ENCODE results near the gene HDAC5.
"Not testable (repeated sequence)": the region's sequence is repeated elsewhere in the genome, so short reads cannot be mapped to it uniquely, and the experiment has no call there.

Gene HDAC5

DNA sequence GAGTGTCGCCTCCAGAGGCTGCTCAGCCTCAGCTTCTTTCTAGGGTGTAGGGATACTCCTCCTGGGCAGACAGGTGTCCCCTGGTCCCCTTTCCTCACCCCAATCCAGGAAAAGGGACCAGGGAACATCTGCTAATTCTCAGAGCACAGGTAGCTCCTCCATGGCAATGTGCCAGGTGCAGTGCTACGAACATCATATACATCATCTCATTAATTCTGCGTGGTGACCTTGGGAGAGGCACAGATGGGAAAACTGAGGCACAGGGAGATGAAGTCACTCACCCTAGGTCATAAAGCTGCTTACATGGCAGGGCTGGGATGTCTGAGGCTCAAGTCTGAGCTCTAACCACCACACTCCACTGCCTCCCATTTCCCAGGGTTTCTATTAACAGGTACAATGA lies 11.7 kb downstream of the HDAC5 start:
- DNase-seq (ENCODE audit: low read depth), result no peak

DNA sequence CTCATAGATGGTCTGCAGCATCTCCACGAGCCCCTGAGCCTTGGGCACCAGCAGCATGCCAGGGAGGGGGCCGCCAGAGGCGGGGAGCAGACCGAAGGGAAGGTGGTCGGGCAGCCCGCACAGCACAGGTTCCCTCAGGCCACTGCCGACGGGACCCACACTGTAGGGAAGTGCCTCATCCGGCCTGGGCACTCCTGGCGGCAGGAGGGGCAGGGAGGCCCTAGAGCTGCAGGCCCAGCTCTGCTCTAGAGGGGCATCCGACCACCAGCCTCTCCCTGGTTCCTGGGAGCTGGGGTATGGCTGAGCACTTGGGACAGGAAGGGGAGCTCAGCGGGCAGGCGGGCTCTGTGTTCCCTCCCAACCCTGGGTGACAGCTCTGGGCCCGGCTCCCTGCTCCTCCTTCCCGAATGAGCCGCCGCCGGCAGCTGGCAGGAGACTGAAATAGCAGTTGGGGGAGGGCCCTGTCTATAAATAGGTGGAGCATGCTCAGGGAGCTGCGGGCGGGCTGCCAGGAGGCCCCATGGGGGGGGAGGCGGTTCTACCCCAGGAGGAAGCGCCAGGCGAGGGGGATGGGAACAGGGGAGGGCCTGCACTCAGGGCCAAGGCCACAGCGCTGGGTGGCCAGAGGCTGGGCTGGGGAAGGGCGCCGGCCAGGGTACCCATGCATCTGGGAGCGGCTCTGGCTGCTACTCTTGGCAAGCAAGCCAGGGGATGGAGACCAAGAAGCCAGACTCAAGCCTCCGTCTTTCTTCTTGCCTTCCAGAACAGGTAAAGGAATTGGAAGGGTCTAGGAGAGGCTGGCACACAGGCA lies 12.4 kb downstream of the HDAC5 start:
- DNase-seq (ENCODE audit: low read depth), result peak; percentile 85

DNA sequence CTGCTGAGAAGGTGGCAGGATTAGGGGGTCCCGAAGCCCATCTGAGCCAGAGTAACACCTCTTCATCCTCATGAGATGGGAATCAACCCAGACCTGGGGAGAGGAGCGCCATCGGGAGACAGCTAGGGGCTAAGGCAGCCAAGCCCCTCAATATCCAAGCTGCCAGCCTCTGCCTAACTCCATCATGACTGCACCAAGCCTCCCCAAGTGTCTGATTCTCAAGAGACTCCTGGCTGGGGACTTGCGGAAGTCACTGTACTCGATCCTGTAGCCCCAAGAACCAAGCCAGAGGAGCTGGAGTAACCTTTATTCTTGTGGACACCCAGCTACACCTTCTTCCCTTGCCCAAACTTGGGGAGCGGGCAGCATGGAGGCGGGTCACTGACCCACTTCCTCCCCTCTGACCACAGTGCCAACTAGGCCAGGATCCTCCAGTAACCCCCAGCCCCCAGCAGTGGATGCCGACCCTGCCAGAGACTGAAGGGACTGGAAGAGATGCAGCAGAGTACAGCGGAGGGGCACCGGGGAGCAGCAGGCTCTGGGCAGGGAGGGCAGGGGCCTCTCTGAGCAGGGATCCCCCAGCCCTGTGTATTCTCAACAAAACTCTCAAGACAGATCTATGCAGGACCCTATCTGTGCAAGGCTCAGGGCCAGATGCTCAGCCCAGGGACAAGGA lies 13.3 kb downstream of the HDAC5 start:
- no peak for DNase-seq (ENCODE audit: low read depth)

DNA sequence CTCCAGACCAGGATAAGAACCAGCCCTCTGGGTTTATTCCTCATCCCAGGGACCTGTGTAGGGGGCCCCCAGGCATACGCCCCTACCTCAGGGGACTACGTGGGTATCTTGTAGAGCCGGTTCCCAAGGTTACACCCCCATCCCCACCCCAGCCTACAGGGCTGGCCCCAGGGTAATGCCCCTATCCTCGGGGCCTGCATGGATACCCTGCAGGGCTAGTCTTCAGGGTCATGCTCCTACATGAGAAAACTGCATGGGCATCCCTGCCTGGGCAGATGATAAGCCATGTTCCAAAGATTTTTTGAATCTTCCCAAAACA lies 14.2 kb downstream of the HDAC5 start:
- no peak for DNase-seq (ENCODE audit: low read depth)

DNA sequence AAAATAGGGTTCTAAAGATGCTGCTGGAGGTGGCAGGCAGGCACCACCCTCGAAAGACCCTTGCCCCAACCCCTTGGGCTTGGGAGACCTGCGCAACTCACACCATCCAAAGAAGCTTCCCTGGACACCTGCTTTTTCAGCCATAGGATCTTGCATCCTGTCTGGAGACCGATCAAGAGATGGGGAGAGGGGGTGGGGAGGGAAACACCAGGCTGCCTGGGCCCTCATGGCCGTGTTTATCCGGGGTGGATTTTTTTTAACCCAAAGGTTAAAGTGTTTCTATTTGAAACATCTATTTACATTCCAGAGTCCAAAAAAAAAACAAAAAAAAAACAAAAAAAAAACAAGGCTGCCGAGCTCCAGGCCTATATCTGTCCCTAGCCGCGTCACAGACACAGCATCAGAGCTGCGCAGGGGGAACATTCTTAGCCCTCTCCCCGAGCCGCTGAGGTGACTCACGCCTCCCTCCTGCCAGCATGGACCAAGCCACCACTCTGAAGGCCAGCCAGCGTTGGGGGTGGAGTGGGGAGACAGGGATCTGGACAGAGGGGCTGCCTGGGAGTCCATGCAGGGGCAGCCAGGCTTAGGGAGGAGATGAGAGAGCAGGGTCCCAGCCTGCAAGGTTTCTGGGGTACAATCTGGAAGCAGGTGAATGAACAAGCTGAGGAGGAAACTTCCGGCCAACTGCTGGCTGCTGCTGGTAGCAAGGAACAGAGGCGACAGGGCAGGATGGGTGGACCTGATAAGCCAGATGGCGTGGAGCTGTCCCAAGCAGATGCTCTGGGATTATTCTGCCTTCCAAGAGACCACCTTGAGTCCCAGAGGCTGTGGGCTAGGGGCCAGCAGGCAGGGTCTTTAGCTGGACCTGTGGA lies 14.8 kb downstream of the HDAC5 start:
- peak; percentile 96 for DNase-seq (ENCODE audit: low read depth)

DNA sequence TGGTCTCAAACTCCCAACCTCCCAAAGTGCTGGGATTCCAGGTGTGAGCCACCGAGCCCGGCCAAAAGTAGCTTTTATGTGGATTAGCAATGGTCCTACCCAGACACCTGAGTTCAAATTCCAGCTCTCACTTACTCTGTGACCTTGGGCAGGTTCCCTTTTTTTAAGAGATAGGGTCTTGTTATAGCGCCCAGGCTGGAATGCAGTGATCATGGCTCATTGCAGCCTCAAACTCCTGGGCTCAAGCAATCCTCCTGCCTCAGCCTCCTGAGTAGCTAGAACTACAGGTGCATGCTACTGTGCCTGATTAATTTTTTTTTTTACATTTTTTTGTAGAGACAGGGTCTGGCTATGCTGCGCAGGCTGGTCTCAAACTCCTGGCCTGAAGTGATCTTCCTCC lies 16.6 kb downstream of the HDAC5 start:
- no peak for DNase-seq (ENCODE audit: low read depth)

DNA sequence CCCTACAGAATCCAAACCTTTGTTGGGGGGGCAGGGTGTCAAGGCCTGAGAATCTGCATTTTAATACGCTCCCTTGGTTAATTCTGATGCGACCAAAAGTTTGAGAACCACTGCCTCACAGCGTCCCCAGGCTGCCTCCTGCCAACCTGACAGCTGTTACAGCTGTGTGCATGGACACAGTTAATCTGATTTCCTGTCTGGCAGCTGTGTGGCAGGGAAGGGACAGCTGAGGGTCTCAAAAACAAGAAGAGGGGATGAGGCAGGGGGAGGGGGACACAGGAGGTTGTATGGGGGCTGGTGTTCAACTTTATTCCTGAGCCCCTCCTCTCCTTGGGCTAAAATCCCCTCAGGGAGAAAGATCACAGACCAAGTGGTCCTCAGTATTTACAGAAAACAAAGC lies 17.5 kb downstream of the HDAC5 start:
- no peak for DNase-seq (ENCODE audit: low read depth)

DNA sequence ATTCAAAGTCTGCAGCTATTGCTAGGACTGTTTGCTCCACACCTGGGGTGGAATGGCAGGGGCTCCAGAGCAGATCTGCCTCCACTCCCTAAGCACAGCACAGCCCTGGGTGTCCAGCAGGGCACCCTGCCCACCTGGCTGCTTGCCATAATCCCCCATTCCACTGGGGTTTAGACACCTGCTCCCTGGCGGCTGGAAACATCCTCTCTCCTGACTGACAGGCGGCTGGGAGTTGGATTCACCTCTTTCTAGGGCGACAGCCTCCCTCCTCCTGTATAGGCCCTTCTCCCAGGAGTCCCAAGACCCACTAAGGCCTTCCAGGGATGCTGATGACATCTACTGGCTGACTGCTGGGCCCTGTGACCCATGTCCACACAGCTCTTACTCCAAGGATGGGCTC lies 18.0 kb downstream of the HDAC5 start:
- no peak for DNase-seq (ENCODE audit: low read depth)

DNA sequence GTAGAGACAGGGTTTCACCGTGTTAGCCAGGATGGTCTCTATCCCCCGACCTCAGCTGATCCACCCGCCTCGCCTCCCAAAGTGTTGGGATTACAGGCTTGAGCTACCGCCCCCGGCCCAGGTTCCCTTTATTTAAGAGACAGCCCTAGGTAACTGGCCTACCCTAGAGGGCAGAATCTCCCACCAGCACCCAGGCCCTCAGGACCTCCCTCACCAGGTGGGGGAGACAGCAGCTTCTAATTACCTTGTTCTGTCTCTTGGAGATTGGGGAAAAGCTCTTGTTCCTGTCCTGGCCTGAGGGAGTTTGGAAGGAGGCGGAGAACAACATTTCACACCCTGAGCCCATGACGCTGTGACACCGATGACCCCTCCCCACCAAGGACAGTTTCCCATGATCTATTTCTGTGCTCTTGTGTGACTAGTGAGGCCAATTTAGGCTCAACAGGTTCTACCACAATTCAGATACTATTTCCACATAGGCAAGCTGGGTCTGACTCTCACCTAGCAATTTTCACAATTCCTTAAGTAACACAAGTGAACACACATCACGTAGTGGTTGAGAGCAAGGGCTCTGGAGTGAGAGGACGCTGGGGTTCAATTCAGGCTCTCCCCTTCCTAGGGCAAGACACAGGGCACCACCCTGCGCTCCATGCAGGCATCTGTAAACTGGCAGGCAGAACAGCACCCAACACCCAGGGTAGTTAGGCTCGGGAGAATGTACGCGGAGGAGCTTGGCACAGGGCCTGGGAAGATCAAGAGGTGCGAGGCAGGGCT lies 20.4 kb downstream of the HDAC5 start:
- no peak for DNase-seq (ENCODE audit: low read depth)

DNA sequence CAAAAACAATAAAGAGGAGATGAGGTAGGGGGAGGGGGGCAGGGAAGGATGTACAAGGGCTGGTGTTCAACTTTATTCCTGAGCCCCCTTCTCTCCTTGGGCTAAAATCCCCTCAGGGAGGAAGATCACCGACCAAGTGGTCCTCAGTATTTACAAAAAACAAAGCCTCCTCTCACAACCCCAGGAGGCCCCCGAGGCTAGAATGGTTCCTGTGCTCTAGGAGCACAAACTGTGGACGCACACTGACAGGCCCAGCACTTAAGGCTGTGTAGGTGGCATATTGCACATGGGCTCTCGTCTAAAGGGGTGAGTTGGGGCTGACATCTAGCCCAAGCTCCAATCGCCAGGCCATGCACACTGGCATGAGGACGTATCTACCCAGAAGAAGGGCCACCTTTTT lies 21.6 kb downstream of the HDAC5 start:
- not testable (repeated sequence) for DNase-seq (ENCODE audit: low read depth)

DNA sequence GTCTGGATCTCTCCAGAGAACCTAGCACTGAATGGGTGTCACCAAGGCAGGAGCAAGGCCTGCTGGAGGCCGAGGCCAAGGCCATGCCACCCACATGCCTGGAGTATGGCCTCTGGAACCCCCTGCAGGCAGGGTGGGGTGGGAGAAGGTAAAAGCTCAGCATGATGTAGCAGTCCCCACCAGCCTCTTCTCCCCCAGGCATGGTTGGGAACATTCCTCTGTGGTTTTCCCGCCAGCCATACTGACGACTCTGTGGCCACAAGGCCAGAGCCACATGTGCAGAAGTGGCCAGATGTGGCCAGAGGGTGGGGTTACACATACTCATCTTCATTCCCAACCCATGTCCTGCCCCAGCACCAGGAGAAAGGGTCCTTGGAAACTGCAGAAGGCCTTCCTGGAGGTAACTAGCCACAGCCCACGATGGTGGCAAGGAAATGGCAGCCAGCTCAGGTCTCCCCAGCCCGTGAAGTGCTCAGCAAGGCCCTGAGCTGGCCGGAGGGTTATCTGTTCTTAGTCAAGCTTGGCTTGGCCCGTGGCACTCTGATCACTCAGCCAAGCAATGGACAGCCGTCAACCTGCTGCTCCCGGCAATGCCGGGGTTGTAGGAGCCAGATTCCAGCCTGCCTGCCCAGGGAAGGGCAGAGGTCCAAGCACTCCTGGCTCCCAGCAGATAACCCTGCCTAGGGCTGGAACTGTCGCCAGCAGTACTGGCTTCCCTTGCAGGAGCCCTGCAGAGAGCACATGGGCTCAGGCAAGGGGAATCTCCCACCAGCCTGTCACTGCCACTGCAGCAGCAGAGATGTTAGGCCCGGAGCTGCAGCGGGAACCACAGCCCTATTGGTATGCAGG lies 26.1 kb downstream of the HDAC5 start:
- DNase-seq (ENCODE audit: low read depth), result peak; percentile 82

DNA sequence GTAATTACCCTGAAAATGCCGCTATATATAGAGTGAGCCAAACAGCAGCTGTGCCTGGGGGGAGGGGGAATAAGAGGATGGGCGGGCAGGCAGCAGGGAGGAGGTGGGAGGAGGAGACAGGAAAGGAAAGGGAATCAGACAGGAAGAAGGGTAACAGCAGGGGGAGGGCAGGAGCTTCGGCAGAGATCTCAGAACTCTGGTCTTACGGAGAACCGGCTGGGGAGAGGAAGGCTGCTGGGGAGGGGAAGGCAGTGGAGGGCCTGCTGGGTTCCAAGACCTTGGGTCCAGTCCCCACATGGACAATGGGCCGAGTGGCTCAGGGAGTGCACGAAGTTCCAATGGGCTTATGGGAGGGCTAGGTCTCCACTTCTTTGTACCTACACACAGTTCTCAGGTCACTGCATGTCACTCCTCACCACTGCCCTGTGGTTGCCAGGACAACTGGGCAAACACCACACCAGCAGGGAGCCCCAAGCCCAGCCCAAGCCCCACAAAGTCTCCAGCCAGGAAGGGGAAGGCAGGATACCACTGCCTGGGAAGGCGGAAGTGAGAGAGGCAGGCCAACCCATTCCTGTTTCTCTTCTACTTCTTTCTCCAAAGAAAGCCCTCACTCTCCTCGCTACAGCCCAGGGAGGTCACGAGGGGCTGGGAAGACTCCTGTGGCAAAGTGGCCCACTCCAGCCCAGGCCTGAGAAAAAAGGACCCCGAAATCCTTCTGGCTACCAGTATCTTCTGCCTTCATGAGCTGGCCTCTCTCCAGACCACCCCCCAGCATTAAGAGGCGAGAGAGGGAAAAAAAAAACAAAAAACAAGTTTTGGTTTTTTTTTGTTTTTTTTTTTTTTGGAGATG lies 27.6 kb downstream of the HDAC5 start:
- DNase-seq (ENCODE audit: low read depth), result peak; percentile 94

DNA sequence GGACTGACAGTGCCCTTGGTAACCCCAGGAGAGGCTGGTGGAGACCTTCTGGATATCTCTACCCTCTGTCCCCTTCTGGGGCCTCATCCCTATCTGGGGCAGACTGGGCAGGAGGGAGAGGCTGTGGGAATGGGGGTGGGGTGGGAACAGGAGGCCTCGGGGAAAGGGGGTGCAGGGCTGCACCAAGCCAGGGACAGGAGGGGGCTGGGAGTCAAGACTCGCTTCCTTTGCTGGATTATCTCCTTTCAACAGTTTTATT lies 28.1 kb downstream of the HDAC5 start:
- no peak for DNase-seq (ENCODE audit: low read depth)

DNA sequence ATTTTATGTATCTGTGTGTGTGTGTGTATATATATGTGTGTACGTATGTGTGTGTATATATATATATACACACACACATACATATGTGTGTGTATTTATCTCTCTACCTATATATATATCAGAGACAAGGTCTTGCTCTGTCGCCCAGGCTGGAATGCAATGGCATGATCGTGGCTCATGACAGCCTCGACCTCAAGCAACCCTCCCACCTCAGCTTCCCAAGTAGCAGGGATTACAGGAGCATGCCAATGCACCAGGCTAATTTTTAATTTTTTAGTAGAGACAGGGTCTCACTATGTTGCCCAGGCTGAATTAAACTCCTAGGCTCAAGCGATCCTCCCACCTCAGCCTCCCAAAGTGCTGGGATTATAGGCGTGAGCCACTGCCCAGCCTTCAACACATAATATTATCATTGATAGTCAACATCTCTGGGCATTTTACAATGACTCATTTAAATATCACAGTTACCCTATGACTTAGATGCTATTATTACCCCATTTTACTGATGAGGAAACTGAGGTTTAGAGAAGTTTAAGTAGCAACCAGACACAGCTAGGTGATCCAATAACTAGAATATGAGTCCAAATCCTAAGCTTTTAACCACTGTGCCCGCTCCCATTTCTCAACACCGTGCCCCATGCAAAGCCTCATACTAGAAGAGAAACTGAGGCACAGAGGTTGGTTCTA lies 28.6 kb downstream of the HDAC5 start:
- DNase-seq (ENCODE audit: low read depth), result no peak

DNA sequence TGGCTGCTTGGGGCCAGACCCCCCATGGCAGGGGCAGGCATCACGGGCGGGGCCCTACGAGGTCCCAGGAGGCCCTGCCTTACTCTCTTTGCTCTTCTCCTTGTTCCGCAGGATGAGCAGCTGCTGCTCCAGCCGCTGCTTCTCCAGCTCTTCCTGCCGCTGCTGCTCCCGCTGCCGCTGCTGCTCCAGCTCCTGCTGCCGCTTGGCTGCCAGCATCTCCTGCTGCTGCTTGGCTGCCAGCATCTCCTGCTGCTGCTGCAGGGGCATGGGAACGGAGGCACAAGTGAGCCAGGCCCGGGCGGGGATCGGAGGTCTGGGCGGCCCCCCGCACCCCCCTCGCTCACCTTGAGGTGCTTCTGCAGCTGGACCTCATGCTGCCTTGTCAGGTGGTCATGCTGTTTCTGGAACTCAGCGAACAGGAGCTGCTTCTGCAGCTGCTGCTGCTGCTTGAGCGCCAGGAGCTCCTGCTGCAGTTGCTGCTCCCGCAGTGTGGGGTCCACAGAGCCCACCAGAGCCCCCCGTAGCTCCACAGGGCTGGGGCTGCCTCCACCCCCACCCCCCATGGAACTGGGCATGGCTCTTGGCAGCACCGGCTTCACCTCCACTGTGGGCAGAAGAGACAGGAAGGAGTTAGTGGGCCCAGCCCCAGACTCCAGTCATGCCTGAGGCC lies 30.1 kb downstream of the HDAC5 start:
- no peak for DNase-seq (ENCODE audit: low read depth)

DNA sequence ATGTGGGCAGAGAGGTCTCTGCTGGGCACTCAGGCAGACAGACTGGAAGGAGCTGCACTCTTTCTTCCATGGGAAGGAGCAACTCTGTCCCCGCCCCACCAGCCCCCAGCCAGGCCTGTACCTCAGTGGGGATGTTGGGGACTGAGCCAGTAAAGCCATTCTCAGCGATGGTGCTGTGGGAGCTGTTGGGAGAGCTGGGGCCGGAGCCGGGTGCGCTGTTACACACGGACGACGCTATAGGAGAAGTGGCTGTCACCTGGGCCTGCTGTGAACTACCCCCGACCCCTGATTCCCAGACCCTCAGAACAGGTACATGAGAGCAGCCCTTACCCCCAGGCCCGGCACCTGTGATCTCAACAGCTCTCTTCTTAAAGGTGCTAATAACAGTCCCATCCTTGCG lies 31.4 kb downstream of the HDAC5 start:
- no peak for DNase-seq (ENCODE audit: low read depth)

DNA sequence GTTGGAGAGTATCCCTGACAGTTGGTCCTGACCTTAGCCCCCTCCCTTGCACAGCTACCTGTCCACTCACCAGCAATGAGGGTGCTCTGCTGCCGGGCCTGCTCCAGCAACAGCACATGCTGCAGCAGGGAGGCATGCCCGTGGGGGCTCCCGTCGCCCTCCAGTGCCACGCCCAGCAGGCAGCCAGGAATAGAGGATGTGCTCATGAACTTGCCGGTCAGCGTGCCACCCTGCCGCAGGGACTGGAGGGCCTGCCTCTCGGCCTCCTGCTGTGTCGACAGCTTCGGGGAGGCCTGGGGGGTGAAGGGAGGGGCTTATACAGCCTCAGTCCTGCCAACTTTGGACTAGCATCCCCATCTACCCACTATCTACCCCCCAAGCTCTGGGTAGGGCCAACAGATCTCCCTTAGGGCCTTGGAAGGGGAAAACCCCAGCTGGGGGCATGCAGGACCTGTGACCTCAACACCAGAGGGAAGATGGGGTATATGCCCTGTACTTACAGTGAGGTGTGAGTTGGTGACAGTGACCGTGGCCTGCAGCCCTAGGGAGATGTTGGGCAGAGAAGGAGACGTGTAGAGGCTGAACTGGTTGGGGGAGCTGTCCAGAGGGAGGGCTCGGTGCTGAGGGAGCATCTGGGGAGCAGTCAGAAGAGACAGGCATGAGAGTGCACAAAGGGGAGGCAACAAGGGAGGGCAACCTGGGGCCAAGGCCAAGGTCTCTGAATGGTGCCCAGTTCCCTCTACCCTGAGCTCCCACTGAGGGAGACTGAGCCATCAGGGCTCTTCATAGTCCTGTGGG lies 32.0 kb downstream of the HDAC5 start:
- DNase-seq (ENCODE audit: low read depth), result no peak

DNA sequence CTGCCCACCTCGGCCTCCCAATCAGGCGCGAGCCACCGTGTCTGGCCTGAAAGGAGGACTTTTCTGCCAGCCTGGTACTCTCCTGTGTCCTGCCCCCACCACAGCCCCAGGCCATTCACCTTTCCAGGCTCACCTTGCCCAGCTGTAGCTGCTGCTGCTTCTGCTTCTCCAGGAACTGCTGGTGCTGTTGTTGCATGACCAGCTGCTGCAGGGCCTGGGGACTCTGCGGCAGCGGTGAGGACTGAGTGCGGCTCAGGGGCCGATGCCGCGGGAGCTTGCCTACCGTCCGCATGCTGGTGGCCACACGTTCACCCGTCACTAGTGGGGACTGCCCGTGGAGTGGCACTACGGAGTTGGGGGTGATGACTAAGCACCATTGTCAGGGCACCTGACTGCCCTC lies 35.2 kb downstream of the HDAC5 start:
- no peak for DNase-seq (ENCODE audit: low read depth)

DNA sequence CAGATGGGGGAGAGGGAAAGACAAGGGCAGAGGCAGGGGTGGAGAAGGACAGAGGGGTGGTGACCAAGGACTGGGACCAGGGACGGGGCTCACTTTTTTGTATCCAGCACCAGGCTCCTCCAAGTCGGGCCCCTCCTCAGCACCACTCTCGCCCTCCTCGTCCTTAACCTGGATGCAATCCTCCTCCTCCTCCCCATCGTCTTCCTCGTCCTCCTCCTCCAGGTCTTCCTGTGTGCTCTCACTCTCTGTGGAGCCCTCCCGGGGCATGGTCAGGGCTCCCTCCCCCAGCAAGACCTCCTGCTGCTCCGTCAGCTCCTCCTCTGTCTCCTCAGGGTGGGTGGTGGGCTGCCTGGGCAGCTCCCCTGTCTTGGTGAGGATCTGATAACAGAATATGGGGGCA lies 36.1 kb downstream of the HDAC5 start:
- no peak for DNase-seq (ENCODE audit: low read depth)
